ENCODE measurements around the gene SURF1.

Gene SURF1

GRCh38 chr9:133375724-133376654 lies 19.7 kb upstream of the SURF1 start, which contains the start of the genes STKLD1 and SURF4:
Gene STKLD1 (plus strand): TSS chr9:133376366. CDS start chr9:133376474, 108 bp downstream.
Gene SURF4 (minus strand): TSS chr9:133376060. CDS start chr9:133375969, 91 bp downstream.
- peak; percentile 98 to 99 for DNase-seq
- peak; percentile 81 for TF ChIP-seq POLR2A (IDR thresholded peaks at IDR 0.05; ENCODE audit: low read length)
- TF ChIP-seq GATA1 (IDR thresholded peaks at IDR 0.05; ENCODE audit: low read depth, low read length) = no peak

GRCh38 chr9:133375116-133375723 lies 18.9 kb upstream of the SURF1 start:
- TF ChIP-seq POLR2A (IDR thresholded peaks at IDR 0.05; ENCODE audit: low read length) (no peak), GATA1 (IDR thresholded peaks at IDR 0.05; ENCODE audit: low read depth, low read length) (no peak)
- DNase-seq = peak; percentile 57 to 75

- DNase-seq = peak; percentile 57 to 73
- TF ChIP-seq POLR2A (IDR thresholded peaks at IDR 0.05; ENCODE audit: low read length) (no peak), GATA1 (IDR thresholded peaks at IDR 0.05; ENCODE audit: low read depth, low read length) (no peak)
Measured at GRCh38 chr9:133374612-133375115, 18.4 kb upstream of the SURF1 start.

- TF ChIP-seq POLR2A (IDR thresholded peaks at IDR 0.05; ENCODE audit: low read length) (no peak), GATA1 (IDR thresholded peaks at IDR 0.05; ENCODE audit: low read depth, low read length) (no peak)
- no peak for DNase-seq
Measured at GRCh38 chr9:133372144-133372543, 15.9 kb upstream of the SURF1 start.

- peak; percentile 38 to 51 for DNase-seq
Measured at GRCh38 chr9:133371261-133371711, 15.0 kb upstream of the SURF1 start.

GRCh38 chr9:133370685-133371084 lies 14.4 kb upstream of the SURF1 start:
- DNase-seq = no peak
- no peak for TF ChIP-seq GATA1 (IDR thresholded peaks at IDR 0.05; ENCODE audit: low read depth, low read length)
- no peak for TF ChIP-seq POLR2A (IDR thresholded peaks at IDR 0.05; ENCODE audit: low read length)

More at GRCh38 chr9:133371261-133371711, 15.0 kb upstream of the SURF1 start:
- TF ChIP-seq POLR2A (IDR thresholded peaks at IDR 0.05; ENCODE audit: low read length) (no peak), GATA1 (IDR thresholded peaks at IDR 0.05; ENCODE audit: low read depth, low read length) (no peak)

GRCh38 chr9:133369933-133370332 lies 13.6 kb upstream of the SURF1 start:
- TF ChIP-seq GATA1 (IDR thresholded peaks at IDR 0.05; ENCODE audit: low read depth, low read length) (no peak), POLR2A (IDR thresholded peaks at IDR 0.05; ENCODE audit: low read length) (no peak)
- no peak for DNase-seq

- TF ChIP-seq GATA1 (IDR thresholded peaks at IDR 0.05; ENCODE audit: low read depth, low read length) = no peak
- no peak for TF ChIP-seq POLR2A (IDR thresholded peaks at IDR 0.05; ENCODE audit: low read length)
- no peak for DNase-seq
Measured at GRCh38 chr9:133369422-133369821, 13.1 kb upstream of the SURF1 start.

GRCh38 chr9:133368249-133368881 lies 12.1 kb upstream of the SURF1 start:
- TF ChIP-seq GATA1 (IDR thresholded peaks at IDR 0.05; ENCODE audit: low read depth, low read length) (no peak), POLR2A (IDR thresholded peaks at IDR 0.05; ENCODE audit: low read length) (no peak)
- no peak for DNase-seq

- TF ChIP-seq POLR2A (IDR thresholded peaks at IDR 0.05; ENCODE audit: low read length) (no peak), GATA1 (IDR thresholded peaks at IDR 0.05; ENCODE audit: low read depth, low read length) (no peak)
- DNase-seq = no peak
Measured at GRCh38 chr9:133367778-133368177, 11.5 kb upstream of the SURF1 start.

- TF ChIP-seq GATA1 (IDR thresholded peaks at IDR 0.05; ENCODE audit: low read depth, low read length) = no peak
- TF ChIP-seq POLR2A (IDR thresholded peaks at IDR 0.05; ENCODE audit: low read length) = no peak
- no peak for DNase-seq
Measured at GRCh38 chr9:133367221-133367620, 10.9 kb upstream of the SURF1 start.

GRCh38 chr9:133366435-133366834 lies 10.1 kb upstream of the SURF1 start:
- TF ChIP-seq POLR2A (IDR thresholded peaks at IDR 0.05; ENCODE audit: low read length) (no peak), GATA1 (IDR thresholded peaks at IDR 0.05; ENCODE audit: low read depth, low read length) (no peak)
- no peak for DNase-seq

GRCh38 chr9:133362359-133363044 lies 6.2 kb upstream of the SURF1 start:
- DNase-seq = peak; percentile 86 to 90

More at GRCh38 chr9:133362359-133363044, 6.2 kb upstream of the SURF1 start:
- TF ChIP-seq POLR2A (IDR thresholded peaks at IDR 0.05; ENCODE audit: low read length) (no peak), GATA1 (IDR thresholded peaks at IDR 0.05; ENCODE audit: low read depth, low read length) (no peak)
